ENCODE results near the gene MED9.
"Not testable (repeated sequence)": the region's sequence is repeated elsewhere in the genome, so short reads cannot be mapped to it uniquely, and the experiment has no call there.

- not testable (repeated sequence) for TF ChIP-seq POLR2A, EP300, CTCF (IDR thresholded peaks at IDR 0.05)
These were observed 22.1 kb upstream of the MED9 start for GRCh38 chr17:17454700-17455099.

Measured in suprapubic skin (tissue), 3 donors.